ENCODE data around the gene PROC.

Gene PROC

DNA sequence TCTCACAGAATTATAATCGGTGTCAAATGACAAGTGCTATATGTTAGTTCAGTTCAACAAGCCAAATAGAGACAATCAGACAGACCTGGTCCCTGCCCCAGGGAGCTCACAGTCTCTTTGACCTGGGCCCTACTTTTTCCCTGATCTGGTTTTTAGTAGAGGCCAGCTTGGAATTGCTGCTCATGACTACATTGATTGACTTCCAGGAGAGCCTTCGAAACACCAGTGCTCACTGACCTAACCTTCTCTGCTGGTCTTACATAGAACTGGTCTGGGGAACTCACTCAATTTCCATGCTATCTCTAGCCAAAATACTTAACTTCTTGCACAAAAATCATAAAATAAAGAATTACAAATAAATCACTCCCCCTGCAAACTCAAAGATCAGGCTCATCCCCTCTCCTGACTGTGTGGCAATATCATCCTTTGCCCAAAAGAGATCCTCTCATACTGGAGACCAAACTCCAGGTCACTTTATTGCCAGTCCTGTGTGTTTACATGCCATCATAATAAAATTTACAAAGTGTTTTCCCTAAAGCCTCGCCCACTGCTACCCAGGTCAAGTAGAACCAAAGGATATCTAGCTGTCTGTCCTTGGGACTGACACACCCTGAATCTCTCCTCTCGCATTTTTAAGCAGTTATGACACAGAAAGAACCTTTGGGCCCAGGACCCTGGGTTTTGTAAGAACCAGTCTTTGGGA lies 53.2 kb downstream of the PROC start:
- Histone ChIP-seq H2AFZ (ENCODE audit: low read depth, low read length, severe bottlenecking) (no peak overlapping the region), H3K4me3 (ENCODE audit: insufficient read depth, low read length, poor library complexity, severe bottlenecking) (no peak overlapping the region), H3K27ac (ENCODE audit: low read depth, low read length) (no peak overlapping the region), H3F3A (ENCODE audit: insufficient read depth) (no peaks in the 10 kb centered on the region), H4K20me1 (ENCODE audit: low read depth, low read length) (no peaks in the 10 kb centered on the region), H3K9ac (ENCODE audit: low read length) (no peak overlapping the region), H3K9me3 (ENCODE audit: insufficient read depth, low read length) (no peaks in the 10 kb centered on the region), H3K27me3 (ENCODE audit: low read length) (no peaks in the 10 kb centered on the region), H3K36me3 (ENCODE audit: low read length) (no peaks in the 10 kb centered on the region), H3K4me2 (ENCODE audit: low read depth, low read length, poor library complexity, severe bottlenecking) (no peak overlapping the region), H3K9me2 (replicated peaks; ENCODE audit: insufficient read depth, low read length) (no peaks in the 10 kb centered on the region), H3K79me2 (ENCODE audit: insufficient read depth, low read length) (no peaks in the 10 kb centered on the region)
- no peak for TF ChIP-seq EZH2phosphoT487 (conservative IDR thresholded peaks at IDR 0.05; ENCODE audit: low read length)

DNA sequence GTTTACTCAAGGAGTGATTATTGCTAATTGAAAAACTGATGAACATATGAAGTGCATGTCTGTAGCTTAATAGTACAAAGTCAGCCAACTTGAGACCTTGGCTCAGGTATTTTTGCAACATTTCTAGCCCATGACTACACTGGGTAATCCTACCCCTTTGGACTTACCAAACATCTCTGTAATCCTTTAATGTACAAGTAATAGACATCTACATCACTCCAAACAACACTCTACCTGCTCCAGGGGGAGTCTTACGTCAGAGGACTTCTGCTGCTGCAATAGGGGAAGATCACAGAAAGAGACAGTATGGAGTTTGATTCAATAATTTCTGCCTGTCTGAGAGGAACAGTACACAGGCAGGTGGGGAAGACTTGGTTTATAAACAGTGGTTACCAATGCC lies 54.0 kb downstream of the PROC start:
- Histone ChIP-seq H3K79me2 (ENCODE audit: insufficient read depth, low read length) (no peaks in the 10 kb centered on the region), H3K4me2 (ENCODE audit: low read depth, low read length, poor library complexity, severe bottlenecking) (no peak overlapping the region), H4K20me1 (ENCODE audit: low read depth, low read length) (no peaks in the 10 kb centered on the region)

GRCh38 chr2:127475788-127476187 lies 57.6 kb downstream of the PROC start:
- Histone ChIP-seq H3K27me3 (ENCODE audit: low read length) (no peaks in the 10 kb centered on the region), H3K9ac (ENCODE audit: low read length) (no peak overlapping the region), H2AFZ (ENCODE audit: low read depth, low read length, severe bottlenecking) (no peak overlapping the region), H3K79me2 (ENCODE audit: insufficient read depth, low read length) (no peaks in the 10 kb centered on the region), H3K27ac (ENCODE audit: low read depth, low read length) (no peak overlapping the region), H3K36me3 (ENCODE audit: low read length) (no peaks in the 10 kb centered on the region), H3K4me2 (ENCODE audit: low read depth, low read length, poor library complexity, severe bottlenecking) (no peak overlapping the region), H3K9me3 (ENCODE audit: insufficient read depth, low read length) (no peaks in the 10 kb centered on the region), H3K4me3 (ENCODE audit: insufficient read depth, low read length, poor library complexity, severe bottlenecking) (no peak overlapping the region), H3F3A (ENCODE audit: insufficient read depth) (0 out of 2 replicates have a peak, but pooled peaks cover 5% of the 10 kb centered on the region), H3K9me2 (replicated peaks; ENCODE audit: insufficient read depth, low read length) (no peaks in the 10 kb centered on the region), H4K20me1 (ENCODE audit: low read depth, low read length) (no peaks in the 10 kb centered on the region)
- no peak for TF ChIP-seq CTCF (IDR thresholded peaks at IDR 0.05; ENCODE audit: insufficient read depth, low read length, poor library complexity, severe bottlenecking)
- TF ChIP-seq EZH2phosphoT487 (conservative IDR thresholded peaks at IDR 0.05; ENCODE audit: low read length) = no peak

More for the DNA sequence above, 54.0 kb downstream of the PROC start:
- no peak overlapping the region for H3K27ac ChIP-seq (ENCODE audit: low read depth, low read length)
- H3K9me3 ChIP-seq (ENCODE audit: insufficient read depth, low read length) = no peaks in the 10 kb centered on the region
- no peak overlapping the region for H2AFZ ChIP-seq (ENCODE audit: low read depth, low read length, severe bottlenecking)
- no peak for TF ChIP-seq EZH2phosphoT487 (conservative IDR thresholded peaks at IDR 0.05; ENCODE audit: low read length)
- TF ChIP-seq CTCF (IDR thresholded peaks at IDR 0.05; ENCODE audit: insufficient read depth, low read length, poor library complexity, severe bottlenecking) = no peak
- no peaks in the 10 kb centered on the region for H3K27me3 ChIP-seq (ENCODE audit: low read length)
- H3K9me2 ChIP-seq (replicated peaks; ENCODE audit: insufficient read depth, low read length) = no peaks in the 10 kb centered on the region
- no peaks in the 10 kb centered on the region for H3K36me3 ChIP-seq (ENCODE audit: low read length)
- no peaks in the 10 kb centered on the region for H3F3A ChIP-seq (ENCODE audit: insufficient read depth)
- no peak overlapping the region for H3K9ac ChIP-seq (ENCODE audit: low read length)
- H3K4me3 ChIP-seq (ENCODE audit: insufficient read depth, low read length, poor library complexity, severe bottlenecking) = no peak overlapping the region

All from SU-DHL-6 (cell line).